Sigmoid colon (tissue), 4 donors: Measurements from ENCODE around the gene TBC1D19.

ENCODE experiments used
- CTCF ChIP-seq, 4 experiments: fragments of 450-650 bp in 3 of 4; fragments of 200-600 bp in 1 of 4; IDR thresholded peaks; one replicate each; pipeline ENCODE4 v1.5.1; 2016 to 2019; ENCODE audit warnings: antibody characterized with exemption in 4 of 4, mild to moderate bottlenecking in 3 of 4, moderate library complexity in 2 of 4
- EP300 ChIP-seq, 4 donors: sonication (generic); formaldehyde crosslinking; IDR thresholded peaks; one replicate each; pipeline ENCODE4 v1.6.1; 2017; ENCODE audit warnings: antibody characterized with exemption in 4 of 4
- POLR2A ChIP-seq, 2 donors: fragments of 450-650 bp; IDR thresholded peaks; one replicate each; pipeline ENCODE4 v1.6.1; 2016; ENCODE audit warnings: antibody characterized with exemption in 2 of 2, mild to moderate bottlenecking in 2 of 2, moderate library complexity in 2 of 2
- POLR2AphosphoS5 ChIP-seq, 4 donors: sonication (generic); formaldehyde crosslinking; IDR thresholded peaks; one replicate each; pipeline ENCODE4 v1.6.1; 2017; ENCODE audit warnings: antibody characterized with exemption in 4 of 4

- no peak for TF ChIP-seq CTCF (IDR thresholded peaks at IDR 0.05)
- TF ChIP-seq EP300 (IDR thresholded peaks at IDR 0.05): no peak
- no peak for TF ChIP-seq POLR2A (IDR thresholded peaks at IDR 0.05)
- no peak for TF ChIP-seq POLR2AphosphoS5 (IDR thresholded peaks at IDR 0.05)
These were observed 129.8 kb downstream of the TBC1D19 start for GRCh38 chr4:26713563-26714151.
